ENCODE measurements around the gene GABRG3. TPM values are rescaled to one million over a fixed set of nuclear protein-coding genes. Genes with fewer than 3 reads are reported as not detected.
A peak's percentile ranks its signal among the peaks of the same experiment; 100 is the strongest.

GABRG3 gene
- total RNA-seq, 1 experiment from 2014 or later = 0.15 TPM

- Histone ChIP-seq H3K23me2 (ENCODE audit: insufficient read length, low read depth, low read length, poor library complexity, severe bottlenecking) (no peaks in the 10 kb centered on the region), H3K4me2 (ENCODE audit: insufficient read depth, insufficient read length, low read length) (no peak overlapping the region), H2BK5ac (ENCODE audit: insufficient read length, low read length) (no peak overlapping the region), H3K18ac (ENCODE audit: insufficient read length, low read depth, low read length) (no peak overlapping the region), H2BK12ac (ENCODE audit: insufficient read length, low read depth, low read length) (no peak overlapping the region), H3K9ac (ENCODE audit: extremely low read depth, insufficient read length, low read length) (no peak overlapping the region), H3K79me1 (ENCODE audit: insufficient read depth, low read depth, low read length, poor library complexity, severe bottlenecking) (no peaks in the 10 kb centered on the region), H3K56ac (ENCODE audit: insufficient read length, low read depth, low read length) (no peak overlapping the region), H4K91ac (ENCODE audit: insufficient read length, low read depth, low read length) (no peak overlapping the region), H3K9me3 (ENCODE audit: control insufficient read depth, low read depth, low read length) (no peaks in the 10 kb centered on the region), H3K4ac (ENCODE audit: low read depth, low read length) (no peak overlapping the region), H3T11ph (ENCODE audit: low read length) (no peak overlapping the region), H3K14ac (ENCODE audit: insufficient read depth, low read length) (no peak overlapping the region; the same call in 1 of the 2 replicates), H4K20me1 (ENCODE audit: control insufficient read depth, insufficient read depth, insufficient read length) (no peaks in the 10 kb centered on the region), H4K5ac (ENCODE audit: insufficient read length, low read depth, low read length) (no peak overlapping the region), H3K4me1 (ENCODE audit: insufficient read depth, low read length) (no peaks in the 10 kb centered on the region; the same call in 1 of the 2 replicates), H3K23ac (ENCODE audit: insufficient read length, low read depth, low read length) (no peak overlapping the region), H2AFZ (ENCODE audit: low read length) (no peak overlapping the region), H4K8ac (replicated peaks; ENCODE audit: insufficient read length, low read depth, low read length) (no peak overlapping the region), H3K79me2 (ENCODE audit: insufficient read depth, low read length) (no peaks in the 10 kb centered on the region), H3K27me3 (ENCODE audit: insufficient read depth, low read length) (no peaks in the 10 kb centered on the region), H2AK5ac (ENCODE audit: insufficient read length, low read length) (no peak overlapping the region), H2BK120ac (ENCODE audit: low read depth, low read length, poor library complexity, severe bottlenecking) (no peak overlapping the region), H2BK15ac (ENCODE audit: low read depth, low read length) (no peak overlapping the region), H2BK20ac (ENCODE audit: low read depth, low read length, poor library complexity, severe bottlenecking) (no peak overlapping the region), H3K27ac (ENCODE audit: insufficient read length, low read depth, low read length) (no peak overlapping the region)
- H3K4me1 Mint-ChIP-seq = peaks cover 9 to 10% of the 10 kb centered on the region in 2 experiments
- peak overlapping the region in 1 of 3 experiments; percentile 50; a peak in 1 of 7 replicates for H3K27ac Mint-ChIP-seq
- peaks cover 6 to 9% of the 10 kb centered on the region in 2 experiments; a peak in 3 of 5 replicates for H3K9me3 Mint-ChIP-seq
- H3K4me3 Mint-ChIP-seq = no peak overlapping the region
- WGBS (ENCODE audit: extremely low coverage, insufficient read length, low lambda C conversion rate) = no CpG with 5 or more reads among the region's 11 CpGs
- H3K36me3 Mint-ChIP-seq (ENCODE audit: insufficient read depth in 1 of 3, low read depth in 3 of 3) = peaks cover 0 to 10% (median 2%) of the 10 kb centered on the region in 3 experiments; a peak in 3 of 7 replicates
- no peak for DNase-seq
- no peak for TF ChIP-seq CTCF (conservative IDR thresholded peaks at IDR 0.05)
- no peaks in the 10 kb centered on the region for H3K27me3 Mint-ChIP-seq (ENCODE audit: low read depth)
Measured at GRCh38 chr15:27086805-27087204, 115.8 kb downstream of the GABRG3 start.
